HUDEP-2 (cell line): Measurements from ENCODE around the gene OSR1.
"Not testable (repeated sequence)": the region's sequence is repeated elsewhere in the genome, so short reads cannot be mapped to it uniquely, and the experiment has no call there.

Experiments
- DNase-seq, 76 experiments: peaks; one replicate each; lab custom pipeline; 2025; ENCODE audit not compliant: unreplicated experiment in 76 of 76; lab: John Stamatoyannopoulos, UW

Gene OSR1

DNA sequence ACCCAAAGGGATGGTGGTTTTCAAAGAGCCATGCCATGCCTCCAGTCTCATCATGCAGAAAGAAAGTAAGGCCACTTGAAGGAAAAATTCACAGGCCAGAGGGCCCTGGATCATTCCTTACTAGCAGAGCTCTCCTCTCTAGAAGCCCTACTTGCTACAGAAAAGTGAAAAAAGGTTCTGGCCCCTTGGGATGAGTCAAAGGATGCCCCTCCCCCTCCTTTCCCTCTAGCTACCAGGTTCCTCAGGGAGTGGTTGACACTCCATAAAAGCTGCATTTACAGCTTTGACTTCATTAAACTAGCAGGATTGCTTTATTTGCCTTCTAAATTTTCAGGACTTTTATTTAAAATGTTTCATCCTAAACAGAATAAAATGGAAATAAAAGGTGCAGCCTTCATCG, 21.2 kb downstream of the OSR1 start:
- DNase-seq: no peak

DNA sequence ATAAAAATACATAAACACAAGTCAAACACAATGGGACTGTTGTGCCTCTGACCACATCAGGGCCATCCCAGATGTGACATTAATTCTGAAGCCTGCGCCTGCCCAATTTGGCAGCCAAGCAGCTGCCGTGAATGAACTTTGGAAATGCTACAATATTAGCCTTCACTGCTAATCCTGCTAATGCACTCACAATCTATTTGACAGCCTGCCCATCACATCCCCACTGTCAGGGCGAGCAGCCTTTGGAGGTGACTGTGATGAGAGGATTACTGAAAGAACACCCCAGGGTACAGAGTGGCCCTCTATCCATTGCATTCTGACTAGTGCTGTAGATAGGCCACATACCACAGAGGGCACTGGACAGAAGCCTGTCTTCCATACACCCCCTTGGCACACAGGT, 21.6 kb downstream of the OSR1 start:
- no peak for DNase-seq

DNA sequence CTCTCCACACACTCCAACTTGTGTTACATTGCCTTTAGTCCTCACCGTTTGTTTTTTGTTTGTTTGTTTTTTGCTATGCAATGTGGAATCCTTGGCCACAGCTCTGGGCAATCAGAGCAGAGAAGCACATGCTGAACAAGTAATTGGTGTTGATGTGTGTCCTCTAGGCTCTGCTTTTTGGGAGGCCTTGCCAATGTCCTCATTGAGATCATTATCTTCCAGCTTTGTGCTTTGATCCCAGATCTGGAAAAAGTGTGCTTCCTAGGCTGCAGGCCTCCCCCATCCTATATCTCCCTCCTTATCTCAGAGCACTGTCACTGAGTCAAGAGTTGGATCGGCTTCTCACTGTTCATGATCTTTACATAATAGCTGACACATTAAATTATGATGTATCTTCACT, 25.9 kb downstream of the OSR1 start:
- no peak for DNase-seq

DNA sequence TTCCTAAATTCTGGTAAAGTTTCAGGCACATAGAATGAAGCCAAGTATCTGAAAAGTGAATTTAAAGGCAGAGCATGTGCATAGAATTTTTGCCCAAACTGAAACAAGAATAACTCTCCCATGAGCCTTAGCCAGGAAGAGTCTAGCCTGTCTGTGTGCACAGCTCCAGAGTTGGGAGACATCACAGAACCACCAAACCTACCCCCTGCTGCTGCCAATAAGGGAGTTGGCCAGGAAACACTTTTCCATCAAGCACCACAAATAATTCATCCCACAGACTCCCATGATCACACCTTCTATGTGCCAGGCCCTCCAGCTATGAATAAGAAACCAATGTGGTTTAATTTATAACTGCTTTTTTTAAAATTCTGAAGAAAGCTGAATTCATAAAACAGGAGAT, 27.0 kb downstream of the OSR1 start:
- no peak for DNase-seq

DNA sequence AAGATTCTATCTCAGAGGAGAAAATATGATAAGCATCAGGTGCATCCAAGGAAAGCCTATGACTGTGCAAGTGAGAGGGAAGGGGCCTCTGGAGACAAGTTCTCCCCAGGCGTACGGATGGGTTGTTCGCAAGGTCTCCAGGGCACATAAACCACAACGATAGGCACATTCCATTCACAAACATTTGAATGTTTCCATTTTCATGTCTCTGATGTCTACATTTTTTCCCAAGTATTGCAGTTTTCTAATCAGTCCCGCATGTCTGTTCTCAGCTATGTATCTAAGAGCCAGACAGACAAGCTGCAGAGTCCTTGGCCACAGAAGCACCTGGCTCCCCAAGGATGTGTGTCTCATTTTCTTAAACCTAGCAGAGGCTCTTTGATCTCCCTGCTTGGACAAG, 28.0 kb downstream of the OSR1 start:
- no peak for DNase-seq

DNA sequence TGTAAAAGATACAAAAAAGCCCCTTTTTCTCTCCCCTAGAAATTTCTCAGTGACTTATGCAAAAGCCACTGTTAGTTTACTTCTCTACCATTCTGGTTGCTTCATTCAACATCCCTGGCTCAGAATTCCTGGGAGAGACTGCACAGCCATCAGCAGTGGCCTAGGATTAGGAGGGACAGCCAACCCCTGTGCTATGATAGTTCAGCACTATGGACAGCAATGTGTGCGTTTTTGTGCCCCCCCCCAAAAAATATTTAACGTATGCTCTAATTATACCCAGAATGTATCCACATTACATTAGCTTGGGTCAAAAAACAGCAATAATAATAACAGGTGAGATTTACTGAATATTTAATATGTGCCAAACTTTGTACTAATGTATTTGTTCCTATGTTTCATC, 29.0 kb downstream of the OSR1 start:
- no peak for DNase-seq

DNA sequence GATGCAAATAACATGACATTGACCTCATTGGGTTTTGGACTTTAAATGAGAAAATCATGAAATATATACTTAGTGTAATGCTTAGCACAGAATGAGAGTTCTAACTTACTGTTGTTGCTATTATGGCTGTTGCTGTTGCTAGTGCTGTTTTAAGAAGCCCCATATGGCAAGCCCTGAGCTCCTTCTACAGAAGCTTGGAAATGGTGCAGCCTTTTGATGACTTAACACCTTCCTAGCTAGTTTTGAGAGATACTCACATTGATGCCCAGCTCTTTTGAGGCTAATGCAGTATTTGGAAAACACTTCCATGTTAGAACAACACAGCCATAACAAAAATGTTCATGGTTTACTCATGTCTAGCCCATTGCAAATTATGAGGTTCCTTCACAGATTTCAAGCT, 30.9 kb downstream of the OSR1 start:
- no peak for DNase-seq

DNA sequence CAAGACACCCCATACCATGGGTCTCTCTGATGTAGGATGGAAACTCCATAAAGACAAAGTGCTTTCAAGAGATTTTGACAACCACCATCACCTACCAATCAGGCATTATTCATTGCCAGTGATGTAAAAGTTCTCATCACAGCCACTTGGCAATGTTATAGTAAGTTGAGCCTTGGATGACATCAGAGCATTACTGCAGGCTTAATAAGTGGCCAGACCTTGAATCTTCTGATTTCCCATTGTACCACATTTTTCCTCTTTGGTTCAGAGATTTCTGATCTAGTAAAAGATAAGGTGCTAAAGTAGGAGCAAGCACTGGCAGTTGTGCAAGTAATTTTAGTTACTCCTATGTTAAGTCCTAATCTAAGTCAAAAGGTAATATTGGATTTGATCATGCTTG, 36.5 kb downstream of the OSR1 start:
- no peak for DNase-seq

DNA sequence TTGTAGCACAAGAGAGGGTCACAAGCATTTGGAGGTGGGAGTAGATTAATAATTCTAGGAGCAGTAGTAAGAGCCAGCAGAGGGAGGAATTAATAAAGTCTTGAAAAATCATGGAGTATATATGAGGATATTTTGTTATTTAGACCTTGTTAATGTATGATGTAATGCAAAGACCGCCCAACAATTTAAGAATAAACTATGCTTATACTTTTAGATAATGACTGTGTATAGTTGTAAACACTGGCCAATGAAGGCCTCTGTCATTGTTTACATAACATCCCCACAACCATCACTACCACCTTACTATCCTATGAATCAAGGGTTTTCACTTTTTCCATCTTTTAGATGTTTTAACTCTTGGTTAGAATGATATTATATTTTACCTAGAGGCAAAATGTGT, 37.6 kb downstream of the OSR1 start:
- no peak for DNase-seq

DNA sequence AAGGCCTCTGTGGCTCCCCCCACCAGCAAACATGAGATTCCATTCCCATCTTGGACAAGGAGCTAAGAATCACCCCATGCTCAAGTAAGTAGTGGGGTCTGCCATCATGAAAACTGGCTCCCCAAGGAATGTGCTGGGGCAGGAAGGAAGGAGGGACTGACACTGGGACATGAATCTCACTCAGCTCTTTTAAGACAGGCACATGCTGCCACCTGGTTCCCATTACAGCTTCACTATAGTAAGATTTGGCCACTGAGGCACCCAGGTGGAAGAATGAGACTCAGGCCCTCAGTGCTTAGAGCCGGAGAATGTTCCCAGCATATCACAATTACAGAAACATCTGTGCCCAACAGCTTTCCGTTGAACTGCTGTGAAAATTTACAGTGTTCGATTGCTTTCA, 38.7 kb downstream of the OSR1 start:
- no peak for DNase-seq

DNA sequence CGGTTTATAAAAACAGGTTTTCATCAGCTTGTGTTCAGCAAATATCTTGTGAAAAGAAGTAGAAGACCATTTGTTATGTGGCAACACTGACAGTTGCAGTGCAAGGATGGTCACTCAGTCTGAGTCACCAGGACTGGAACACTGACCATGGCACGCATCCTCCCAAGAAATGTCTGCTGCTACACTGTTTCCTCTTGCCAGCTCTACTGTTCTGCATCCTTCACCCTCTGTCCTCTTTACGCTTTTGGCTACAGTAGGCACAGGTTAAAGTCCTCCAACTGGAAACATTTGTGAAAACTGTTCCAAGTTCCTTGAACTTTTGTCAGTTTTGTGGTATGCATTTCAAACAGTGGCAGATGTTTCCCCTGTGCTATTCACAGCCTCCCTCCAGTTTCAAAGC, 39.4 kb downstream of the OSR1 start:
- DNase-seq: no peak

DNA sequence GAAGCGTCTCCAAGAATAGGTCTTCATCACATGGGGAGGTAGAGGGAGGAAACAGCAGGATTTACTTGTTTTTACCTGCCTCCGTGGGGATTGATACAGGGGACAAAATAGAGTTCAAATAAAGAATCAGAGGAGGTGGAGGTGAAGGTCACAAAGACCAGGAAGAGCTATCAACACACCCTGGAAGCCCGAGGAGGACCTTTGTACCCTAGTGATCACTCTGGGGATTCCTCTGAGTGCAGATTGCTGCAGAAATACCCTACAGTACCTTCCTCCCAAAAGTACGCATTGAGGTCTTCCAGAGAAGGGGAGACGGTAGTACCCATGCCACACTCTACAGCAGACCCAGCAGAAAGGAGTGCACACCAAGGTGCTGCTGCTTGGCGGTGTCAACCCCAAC, 44.9 kb downstream of the OSR1 start:
- no peak for DNase-seq

DNA sequence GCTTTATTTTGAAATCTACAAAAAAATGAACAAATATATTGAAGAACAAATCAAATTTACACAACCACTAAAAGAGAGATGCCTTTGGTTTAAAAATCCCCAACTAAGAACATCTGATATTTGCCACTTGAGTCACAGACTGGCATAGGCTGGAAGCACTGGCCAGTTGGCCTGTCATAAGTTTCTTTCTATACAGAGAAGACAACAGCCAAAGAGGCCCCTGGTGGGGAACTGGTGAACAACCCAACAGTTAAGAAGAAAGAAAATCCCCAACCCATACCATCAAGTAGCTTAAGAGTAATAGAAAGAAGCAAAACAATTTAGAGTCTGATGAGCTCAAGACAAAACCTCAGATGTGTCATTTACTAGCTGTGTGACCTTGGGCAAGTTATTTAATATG, 45.5 kb downstream of the OSR1 start:
- DNase-seq: peak in 4 of 76 experiments; percentile 4 to 9 (median 6)

DNA sequence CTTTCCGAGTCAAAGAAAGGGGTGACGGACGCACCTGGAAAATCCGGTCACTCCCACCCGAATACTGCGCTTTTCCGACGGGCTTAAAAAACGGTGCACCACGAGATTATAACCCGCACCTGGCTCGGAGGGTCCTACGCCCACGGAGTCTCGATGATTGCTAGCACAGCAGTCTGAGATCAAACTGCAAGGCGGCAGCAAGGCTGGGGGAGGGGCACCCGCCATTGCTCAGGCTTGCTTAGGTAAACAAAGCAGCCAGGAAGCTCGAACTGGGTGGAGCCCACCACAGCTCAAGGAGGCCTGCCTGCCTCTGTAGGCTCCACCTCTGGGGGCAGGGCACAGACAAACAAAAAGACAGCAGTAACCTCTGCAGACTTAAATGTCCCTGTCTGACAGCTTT, 52.4 kb downstream of the OSR1 start:
- DNase-seq: not testable (repeated sequence)

DNA sequence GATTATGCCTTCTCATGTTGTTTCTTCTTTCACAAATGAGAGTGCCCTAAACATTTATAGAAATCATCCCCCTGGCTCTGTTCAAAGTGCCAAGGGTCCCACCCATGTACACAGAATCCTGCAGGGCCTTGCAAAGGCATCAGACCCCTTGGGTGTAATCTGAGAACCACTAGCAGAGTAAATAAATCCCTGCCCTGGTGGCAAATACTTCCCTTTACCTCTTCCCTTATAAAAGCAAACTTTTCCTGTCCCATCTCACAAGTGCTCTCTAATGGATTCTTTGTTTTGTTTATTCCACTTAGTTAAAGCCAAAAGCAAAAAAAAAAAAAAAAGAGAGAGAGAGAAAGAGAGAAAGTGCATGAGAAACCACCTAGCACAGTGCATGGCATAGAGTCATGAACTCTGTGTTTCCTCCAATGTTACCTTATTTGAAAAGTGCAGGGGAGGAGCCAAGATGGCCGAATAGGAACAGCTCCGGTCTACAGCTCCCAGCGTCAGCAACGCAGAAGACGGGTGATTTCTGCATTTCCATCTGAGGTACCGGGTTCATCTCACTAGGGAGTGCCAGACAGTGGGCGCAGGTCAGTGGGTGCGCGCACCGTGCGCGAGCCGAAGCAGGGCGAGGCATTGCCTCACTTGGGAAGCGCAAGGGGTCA, 52.9 kb downstream of the OSR1 start:
- peak in 1 of 76 experiments; percentile 0 for DNase-seq

DNA sequence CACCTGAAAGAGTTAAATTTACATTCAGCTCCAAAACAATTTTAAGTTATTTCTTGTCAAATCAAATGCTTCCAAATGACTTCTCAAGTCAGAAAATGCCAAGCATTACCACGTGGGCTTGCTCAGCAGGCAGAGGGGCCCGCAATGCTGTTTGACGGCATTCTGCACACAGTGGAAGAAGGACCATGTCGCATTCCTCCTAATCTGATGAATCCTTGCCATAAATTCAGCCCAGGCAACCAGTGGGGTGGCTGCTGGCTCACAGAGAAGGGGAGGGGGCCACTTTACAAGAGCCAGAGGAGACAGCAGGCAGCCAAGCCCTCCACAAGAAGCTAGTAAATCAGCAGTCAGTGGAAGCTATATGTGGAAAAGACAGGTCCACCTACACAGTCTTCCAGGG, 56.7 kb downstream of the OSR1 start:
- no peak for DNase-seq
